PC-9 (cell line): ENCODE measurements around the gene CMC1. TPM values are rescaled to one million over a fixed set of nuclear protein-coding genes. Genes with fewer than 3 reads are reported as not detected.

Experiments
- BruUV-seq: library from RNA; stranded (reverse); fragments of 400-500 nt; replicated peaks from 2 replicates; lab custom pipeline; 2021; lab: Mats Ljungman, UMichigan
- CTCF ChIA-PET: fragments of 300-600 bp; sonication (Branson Sonifier 250); formaldehyde crosslinking; loops from one replicate; lab custom pipeline; 2022; ENCODE audit warnings: antibody characterized with exemption; lab: Charles Lee
- POLR2A ChIA-PET: fragments of 300-600 bp; sonication (Branson Sonifier 250); formaldehyde crosslinking; loops from one replicate; lab custom pipeline; 2022; ENCODE audit warnings: antibody characterized with exemption; ENCODE audit not compliant: unreplicated experiment; lab: Charles Lee
- DNase-seq, 2 experiments: peaks; one replicate each; pipeline versions ENCODE4 v3.0.0 to v3.0.0-alpha.2; 2015 to 2022; ENCODE audit warnings: mixed read lengths in 1 of 2
- H2AFZ ChIP-seq: fragments of 200-600 bp; sonication (generic); 2 replicates; pipeline ENCODE4 v1.8.1; 2017; ENCODE audit warnings: antibody characterized with exemption
- H3F3A ChIP-seq: fragments of 200-600 bp; sonication (generic); 2 replicates; pipeline ENCODE4 v1.8.1; 2017; ENCODE audit warnings: antibody characterized with exemption, mild to moderate bottlenecking, low read depth; ENCODE audit not compliant: insufficient read depth
- H3K27ac ChIP-seq: fragments of 200-600 bp; sonication (generic); 2 replicates; pipeline ENCODE4 v1.6.1; 2016; ENCODE audit warnings: mixed run types
- H3K27me3 ChIP-seq: fragments of 200-600 bp; sonication (generic); 2 replicates; pipeline ENCODE4 v1.6.1; 2016; ENCODE audit warnings: low read depth, mixed run types; ENCODE audit not compliant: insufficient read depth
- H3K36me3 ChIP-seq: fragments of 200-600 bp; sonication (generic); 2 replicates; pipeline ENCODE4 v1.6.1; 2016; ENCODE audit warnings: low read depth, mixed run types
- H3K4me1 ChIP-seq: fragments of 200-600 bp; sonication (generic); replicated peaks from 2 replicates; pipeline ENCODE4 v1.6.1; 2016; ENCODE audit warnings: mixed run types; ENCODE audit not compliant: insufficient read depth
- H3K4me2 ChIP-seq: fragments of 200-600 bp; sonication (generic); 2 replicates; pipeline ENCODE4 v1.6.1; 2017; ENCODE audit warnings: mixed run types
- H3K4me3 ChIP-seq: fragments of 200-600 bp; sonication (generic); 2 replicates; pipeline ENCODE4 v1.6.1; 2016; ENCODE audit warnings: mixed run types
- H3K79me2 ChIP-seq: fragments of 200-600 bp; sonication (generic); 2 replicates; pipeline ENCODE4 v1.6.1; 2017; ENCODE audit warnings: low read depth, mixed run types
- H3K9me2 ChIP-seq: fragments of 200-600 bp; sonication (generic); 2 replicates; pipeline ENCODE4 v1.8.1; 2017; ENCODE audit warnings: mild to moderate bottlenecking; ENCODE audit not compliant: insufficient read depth
- H3K9me3 ChIP-seq: fragments of 200-600 bp; sonication (generic); 2 replicates; pipeline ENCODE4 v1.8.1; 2016; ENCODE audit warnings: low read depth; ENCODE audit not compliant: insufficient read depth
- H4K20me1 ChIP-seq: fragments of 200-600 bp; sonication (generic); 2 replicates; pipeline ENCODE4 v1.8.1; 2017; ENCODE audit not compliant: insufficient read depth
- EZH2 ChIP-seq: fragments of 200-600 bp; sonication (generic); IDR thresholded peaks from 2 replicates; pipeline ENCODE4 v1.8.0; 2017; ENCODE audit warnings: antibody characterized with exemption, low read depth
- intact Hi-C: fragments of 100-400 bp; cut with micrococcal nuclease; formaldehyde crosslinking; loops from one replicate; pipeline ENCODE4 v1.10.0; 2022; ENCODE audit not compliant: unreplicated experiment
- total RNA-seq: library from RNA; stranded (reverse); gene quantifications from 2 replicates; pipeline ENCODE4 v1.2.3, GENCODE V29; 2021
- TF ChIP-seq, protein P1 (sequence below): fragments of 200-600 bp; sonication (generic); conservative IDR thresholded peaks from 2 replicates; pipeline ENCODE4 v1.6.1; 2017; ENCODE audit warnings: mixed run types, antibody characterized with exemption, mild to moderate bottlenecking, moderate library complexity

Gene CMC1
- total RNA-seq, 1 experiment from 2014 or later, result 33.8 TPM

DNA sequence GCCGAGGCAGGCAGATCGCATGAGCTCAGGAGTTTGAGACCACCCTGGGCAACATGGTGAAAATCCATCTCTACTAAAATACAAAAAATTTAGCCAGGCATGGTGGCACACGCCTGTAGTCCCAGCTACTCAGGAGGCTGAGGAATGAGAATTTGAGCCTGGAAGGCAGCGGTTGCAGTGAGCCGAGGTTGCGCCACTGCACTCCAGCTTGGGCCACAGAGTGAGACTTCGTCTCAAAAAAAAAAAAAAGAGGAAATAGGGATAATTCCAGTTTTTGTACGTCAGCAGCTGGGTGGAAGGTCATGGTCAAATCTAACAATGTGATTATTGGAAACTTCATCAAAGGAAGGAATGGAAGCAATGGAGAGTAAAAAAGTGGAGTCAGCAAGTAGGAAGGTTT, 3.1 kb downstream of the CMC1 start:
- ChIA-PET POLR2A (no interaction called here), CTCF (no interaction called here)
- Histone ChIP-seq H3F3A (no peaks in the 10 kb centered on the region), H3K9me3 (no peaks in the 10 kb centered on the region), H3K4me3 (no peak overlapping the region), H4K20me1 (peaks cover 4% of the 10 kb centered on the region), H3K79me2 (peaks cover 71% of the 10 kb centered on the region), H3K4me2 (no peak overlapping the region), H3K27me3 (no peaks in the 10 kb centered on the region), H3K36me3 (no peaks in the 10 kb centered on the region), H2AFZ (no peak overlapping the region), H3K4me1 (peaks cover 16% of the 10 kb centered on the region; the same call in 1 of the 2 replicates), H3K9me2 (no peaks in the 10 kb centered on the region), H3K27ac (no peak overlapping the region)
- DNase-seq, result no peak
- TF ChIP-seq EZH2, result no peak
- TF ChIP-seq, protein P1, sequence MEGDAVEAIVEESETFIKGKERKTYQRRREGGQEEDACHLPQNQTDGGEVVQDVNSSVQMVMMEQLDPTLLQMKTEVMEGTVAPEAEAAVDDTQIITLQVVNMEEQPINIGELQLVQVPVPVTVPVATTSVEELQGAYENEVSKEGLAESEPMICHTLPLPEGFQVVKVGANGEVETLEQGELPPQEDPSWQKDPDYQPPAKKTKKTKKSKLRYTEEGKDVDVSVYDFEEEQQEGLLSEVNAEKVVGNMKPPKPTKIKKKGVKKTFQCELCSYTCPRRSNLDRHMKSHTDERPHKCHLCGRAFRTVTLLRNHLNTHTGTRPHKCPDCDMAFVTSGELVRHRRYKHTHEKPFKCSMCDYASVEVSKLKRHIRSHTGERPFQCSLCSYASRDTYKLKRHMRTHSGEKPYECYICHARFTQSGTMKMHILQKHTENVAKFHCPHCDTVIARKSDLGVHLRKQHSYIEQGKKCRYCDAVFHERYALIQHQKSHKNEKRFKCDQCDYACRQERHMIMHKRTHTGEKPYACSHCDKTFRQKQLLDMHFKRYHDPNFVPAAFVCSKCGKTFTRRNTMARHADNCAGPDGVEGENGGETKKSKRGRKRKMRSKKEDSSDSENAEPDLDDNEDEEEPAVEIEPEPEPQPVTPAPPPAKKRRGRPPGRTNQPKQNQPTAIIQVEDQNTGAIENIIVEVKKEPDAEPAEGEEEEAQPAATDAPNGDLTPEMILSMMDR, result no peak
- no TSS peak for BruUV-seq
- intact Hi-C loops, result loop anchor here (5.0 kb wide), 1 partner anchor 762 kb away; the partner anchor contains the start of gene SLC4A7

DNA sequence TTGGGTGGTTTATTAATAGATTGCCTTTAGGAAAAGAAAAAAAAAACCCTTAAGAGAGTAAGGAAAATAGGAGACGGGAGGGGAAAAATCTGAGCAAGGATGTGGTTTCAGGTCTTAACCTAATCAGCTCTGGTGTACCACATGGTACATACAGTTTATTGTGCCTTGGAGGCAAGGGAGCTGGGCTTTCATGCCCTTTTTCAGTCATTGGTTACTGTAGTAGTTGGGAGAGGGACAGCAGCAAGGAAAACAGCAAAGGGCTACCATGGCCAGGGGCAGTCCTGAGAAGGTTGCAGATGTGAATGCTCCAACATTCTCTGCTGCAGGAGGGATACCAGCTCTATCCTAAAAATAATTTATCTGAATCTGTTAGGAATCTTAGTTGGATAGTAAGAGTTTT, 5.9 kb downstream of the CMC1 start:
- Histone ChIP-seq H3K4me3 (no peak overlapping the region), H3K4me1 (peaks cover 9% of the 10 kb centered on the region; the same call in 1 of the 2 replicates), H3K36me3 (no peaks in the 10 kb centered on the region), H3K27me3 (no peaks in the 10 kb centered on the region), H4K20me1 (peaks cover 5% of the 10 kb centered on the region), H3F3A (no peaks in the 10 kb centered on the region), H3K27ac (no peak overlapping the region), H3K9me2 (no peaks in the 10 kb centered on the region), H3K4me2 (no peak overlapping the region), H2AFZ (no peak overlapping the region), H3K79me2 (peaks cover 78% of the 10 kb centered on the region), H3K9me3 (no peaks in the 10 kb centered on the region)
- no peak for TF ChIP-seq EZH2
- TF ChIP-seq, protein P1, result no peak
- POLR2A ChIA-PET, result no interaction called here
- BruUV-seq, result no TSS peak
- CTCF ChIA-PET, result no interaction called here
- no peak for DNase-seq
- intact Hi-C loops, result no loop called here

DNA sequence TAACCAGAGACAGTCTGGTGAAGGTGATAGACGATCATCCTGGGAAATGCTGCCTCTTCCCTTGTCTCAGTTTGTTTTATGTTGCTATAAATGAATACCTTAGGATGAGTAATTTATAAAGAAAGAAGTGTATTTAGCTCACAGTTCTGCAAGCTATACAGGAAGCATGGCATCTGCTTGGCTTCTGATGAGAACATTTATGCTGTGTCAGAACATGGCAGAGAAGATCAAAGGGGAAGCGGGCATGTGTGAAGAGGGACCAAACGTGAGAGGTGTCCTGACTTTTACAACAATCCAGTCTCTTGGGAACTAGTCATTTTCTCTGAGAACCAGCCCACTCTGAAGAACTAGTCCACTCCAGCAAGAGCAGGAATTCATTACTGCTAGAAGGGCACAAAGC, 9.6 kb downstream of the CMC1 start:
- Histone ChIP-seq H3K36me3 (no peaks in the 10 kb centered on the region), H3K79me2 (peaks cover 53% of the 10 kb centered on the region), H3F3A (no peaks in the 10 kb centered on the region), H3K4me2 (no peak overlapping the region), H3K27ac (no peak overlapping the region), H3K4me1 (no peaks in the 10 kb centered on the region), H3K4me3 (no peak overlapping the region), H3K27me3 (no peaks in the 10 kb centered on the region), H2AFZ (no peak overlapping the region), H3K9me3 (no peaks in the 10 kb centered on the region), H3K9me2 (no peaks in the 10 kb centered on the region), H4K20me1 (peaks cover 9% of the 10 kb centered on the region)
- no TSS peak for BruUV-seq
- intact Hi-C loops, result no loop called here
- no peak for DNase-seq
- TF ChIP-seq, protein P1, result no peak
- TF ChIP-seq EZH2, result no peak
- CTCF ChIA-PET, result no interaction called here
- POLR2A ChIA-PET, result no interaction called here
